OCI-LY3 (cell line): ENCODE results near the gene TTC32.

ENCODE experiments used
- H2AFZ ChIP-seq: fragments of 200-600, 300-600 bp; shearing (Covaris generic); 2 replicates; pipeline ENCODE4 v1.6.0; 2014; ENCODE audit warnings: antibody characterized with exemption, low read depth, low read length
- H3K27ac ChIP-seq: fragments of 200-600, 300-600 bp; sonication (generic); 2 replicates; pipeline ENCODE4 v1.5.1; 2014; ENCODE audit warnings: mild to moderate bottlenecking, low read length, moderate library complexity, mixed read lengths
- H3K27me3 ChIP-seq: fragments of 200-600, 300-600 bp; sonication (generic); 2 replicates; pipeline ENCODE4 v1.6.1; 2014; ENCODE audit warnings: low read depth, low read length, mixed read lengths
- H3K36me3 ChIP-seq: fragments of 200-600, 300-600 bp; sonication (generic); replicated peaks from 2 replicates; pipeline ENCODE3; 2014; ENCODE audit warnings: low read depth, low read length, mixed read lengths
- H3K4me1 ChIP-seq: fragments of 300-600, 200-600 bp; sonication (generic); 2 replicates; pipeline ENCODE4 v1.6.1; 2014; ENCODE audit warnings: low read length, mixed read lengths
- H3K4me2 ChIP-seq: fragments of 200-600, 300-600 bp; sonication (generic); 2 replicates; pipeline ENCODE4 v1.6.1; 2014; ENCODE audit warnings: low read length, mixed read lengths
- H3K4me3 ChIP-seq: fragments of 300-600, 200-600 bp; sonication (generic); 2 replicates; pipeline ENCODE4 v1.5.1; 2014; ENCODE audit warnings: antibody characterized with exemption, mild to moderate bottlenecking, low read length, moderate library complexity
- H3K79me2 ChIP-seq: fragments of 300-600, 200-600 bp; shearing (Covaris generic); 2 replicates; pipeline ENCODE4 v1.6.1; 2014; ENCODE audit warnings: mild to moderate bottlenecking, low read length, mixed read lengths
- H3K9ac ChIP-seq: fragments of 300-600, 200-600 bp; shearing (Covaris generic); 2 replicates; pipeline ENCODE4 v1.6.0; 2014; ENCODE audit warnings: mild to moderate bottlenecking, low read length, moderate library complexity
- H3K9me3 ChIP-seq: fragments of 200-600, 300-600 bp; shearing (Covaris generic); 2 replicates; pipeline ENCODE4 v1.6.1; 2014; ENCODE audit warnings: low read length, mixed read lengths; ENCODE audit not compliant: insufficient read depth
- H4K20me1 ChIP-seq: fragments of 200-600, 300-600 bp; sonication (generic); 2 replicates; pipeline ENCODE4 v1.6.1; 2016; ENCODE audit warnings: low read length, mixed read lengths; ENCODE audit not compliant: insufficient read depth
- EZH2phosphoT487 ChIP-seq: fragments of 200-600 bp; shearing (Covaris generic); IDR thresholded peaks from 2 replicates; pipeline ENCODE4 v1.6.1; 2018; ENCODE audit warnings: antibody characterized with exemption, mixed run types, low read depth
- TF ChIP-seq, protein P1 (sequence below): fragments of 200-600, 300-600 bp; sonication (generic); IDR thresholded peaks from 2 replicates; pipeline ENCODE4 v1.5.1; 2014; ENCODE audit warnings: antibody characterized with exemption, low read length, low read depth

The TTC32 gene

DNA sequence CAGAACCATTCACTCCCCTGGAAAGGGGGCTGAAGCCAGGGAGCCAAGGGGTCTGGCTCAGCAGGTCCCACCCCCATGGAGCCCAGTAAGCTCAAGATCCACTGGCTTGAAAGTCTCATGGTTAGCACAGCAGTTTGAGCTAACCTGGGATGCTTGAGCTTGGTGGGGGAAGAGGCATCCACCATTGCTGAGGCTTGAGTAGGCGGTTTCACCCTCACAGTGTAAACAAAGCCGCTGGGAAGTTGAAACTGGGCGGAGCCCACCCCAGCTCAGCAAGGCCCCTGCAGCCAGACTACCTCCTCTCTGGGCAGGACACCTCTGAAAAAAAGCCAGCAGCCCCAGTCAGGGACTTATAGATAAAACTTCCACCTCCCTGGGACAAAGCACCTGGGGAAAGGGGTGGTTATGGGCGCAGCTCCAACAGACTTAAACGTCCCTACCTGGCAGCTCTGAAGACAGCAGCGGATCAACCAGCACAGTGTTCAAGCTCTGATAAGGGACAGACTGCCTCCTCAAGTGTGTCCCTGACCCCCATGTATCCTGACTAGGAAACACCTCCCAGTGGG is 14.7 kb upstream of the TTC32 start:
- Histone ChIP-seq H3K9me3 (no peaks in the 10 kb centered on the region), H3K27ac (no peak overlapping the region), H3K27me3 (no peaks in the 10 kb centered on the region), H3K36me3 (no peaks in the 10 kb centered on the region), H3K79me2 (no peaks in the 10 kb centered on the region), H3K4me3 (no peak overlapping the region), H4K20me1 (no peaks in the 10 kb centered on the region), H3K4me1 (no peaks in the 10 kb centered on the region), H3K9ac (no peak overlapping the region), H3K4me2 (no peak overlapping the region), H2AFZ (no peak overlapping the region)
- TF ChIP-seq, protein P1, sequence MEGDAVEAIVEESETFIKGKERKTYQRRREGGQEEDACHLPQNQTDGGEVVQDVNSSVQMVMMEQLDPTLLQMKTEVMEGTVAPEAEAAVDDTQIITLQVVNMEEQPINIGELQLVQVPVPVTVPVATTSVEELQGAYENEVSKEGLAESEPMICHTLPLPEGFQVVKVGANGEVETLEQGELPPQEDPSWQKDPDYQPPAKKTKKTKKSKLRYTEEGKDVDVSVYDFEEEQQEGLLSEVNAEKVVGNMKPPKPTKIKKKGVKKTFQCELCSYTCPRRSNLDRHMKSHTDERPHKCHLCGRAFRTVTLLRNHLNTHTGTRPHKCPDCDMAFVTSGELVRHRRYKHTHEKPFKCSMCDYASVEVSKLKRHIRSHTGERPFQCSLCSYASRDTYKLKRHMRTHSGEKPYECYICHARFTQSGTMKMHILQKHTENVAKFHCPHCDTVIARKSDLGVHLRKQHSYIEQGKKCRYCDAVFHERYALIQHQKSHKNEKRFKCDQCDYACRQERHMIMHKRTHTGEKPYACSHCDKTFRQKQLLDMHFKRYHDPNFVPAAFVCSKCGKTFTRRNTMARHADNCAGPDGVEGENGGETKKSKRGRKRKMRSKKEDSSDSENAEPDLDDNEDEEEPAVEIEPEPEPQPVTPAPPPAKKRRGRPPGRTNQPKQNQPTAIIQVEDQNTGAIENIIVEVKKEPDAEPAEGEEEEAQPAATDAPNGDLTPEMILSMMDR: no peak
- TF ChIP-seq EZH2phosphoT487: no peak

DNA sequence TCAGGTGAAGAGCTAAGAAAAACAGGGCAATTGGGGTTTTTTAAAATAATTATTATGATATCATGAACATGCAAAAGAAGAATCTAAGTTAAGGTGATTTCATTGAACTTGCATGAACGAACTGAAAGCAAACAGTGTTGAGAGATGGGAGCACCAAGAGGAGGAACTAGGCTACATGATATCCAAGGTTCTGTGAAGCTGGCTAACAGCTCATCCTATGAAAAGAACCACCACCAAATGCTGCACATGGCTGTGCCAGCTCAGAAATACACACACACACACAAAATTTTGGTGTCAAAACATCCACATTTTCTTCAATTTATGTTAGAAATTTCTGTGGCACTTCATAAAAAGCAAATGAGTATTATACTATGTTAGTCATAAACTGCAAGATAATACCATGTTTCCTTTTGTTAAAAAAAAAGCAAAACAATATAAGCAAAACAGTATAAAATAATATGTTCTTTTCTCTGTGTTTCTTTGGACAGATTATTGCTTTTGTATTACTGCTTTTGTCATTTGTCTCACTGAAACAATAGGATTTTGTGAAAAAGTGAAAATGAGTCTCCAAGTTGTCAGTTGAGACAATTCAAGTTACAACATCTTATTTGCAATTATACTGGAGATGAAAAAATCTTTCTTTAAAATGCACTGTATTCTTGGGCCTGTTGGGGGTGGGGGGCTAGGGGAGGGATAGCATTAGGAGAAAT is 12.6 kb upstream of the TTC32 start:
- Histone ChIP-seq H3K4me2 (no peak overlapping the region), H3K27ac (no peak overlapping the region), H3K9ac (no peak overlapping the region), H3K9me3 (no peaks in the 10 kb centered on the region), H3K4me3 (no peak overlapping the region), H3K36me3 (no peaks in the 10 kb centered on the region), H4K20me1 (no peaks in the 10 kb centered on the region), H3K79me2 (no peaks in the 10 kb centered on the region), H2AFZ (no peak overlapping the region), H3K27me3 (no peaks in the 10 kb centered on the region), H3K4me1 (no peaks in the 10 kb centered on the region)
- TF ChIP-seq, protein P1: no peak
- TF ChIP-seq EZH2phosphoT487: no peak

DNA sequence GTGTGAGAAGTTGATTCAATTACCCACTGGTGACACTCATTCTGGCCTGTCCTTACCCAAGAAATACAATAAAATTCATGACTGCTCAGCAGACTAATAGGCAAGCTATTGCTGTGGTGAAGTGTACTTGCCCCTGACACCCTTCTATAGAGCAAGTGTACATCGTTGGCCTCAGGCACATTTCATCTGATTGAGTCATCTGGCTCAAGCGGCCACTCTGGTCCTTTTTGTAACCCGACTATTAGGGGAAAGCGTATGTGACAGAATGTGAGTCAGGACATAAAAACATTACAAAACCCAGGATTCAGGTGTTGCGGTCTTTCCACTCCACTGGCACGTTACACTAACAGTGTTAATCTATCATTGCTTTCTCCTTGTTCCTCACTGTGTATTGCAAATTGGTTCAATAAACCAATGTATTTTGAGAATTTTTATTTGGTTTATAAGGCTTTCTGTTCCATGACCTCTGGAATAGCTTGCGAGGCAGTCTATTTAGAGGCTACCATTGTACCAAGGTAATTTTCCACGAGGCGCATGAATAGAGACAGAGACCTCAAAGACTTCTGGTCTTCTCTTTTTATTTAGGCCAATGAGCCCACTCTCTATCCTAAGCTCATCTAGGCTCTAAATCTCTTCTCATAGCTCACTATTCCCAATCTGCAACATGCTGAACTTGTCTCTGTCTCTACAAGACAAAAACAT is 10.2 kb upstream of the TTC32 start:
- Histone ChIP-seq H3K9me3 (no peaks in the 10 kb centered on the region), H3K27me3 (no peaks in the 10 kb centered on the region), H2AFZ (no peak overlapping the region), H3K4me2 (no peak overlapping the region), H4K20me1 (no peaks in the 10 kb centered on the region), H3K27ac (no peak overlapping the region), H3K79me2 (no peaks in the 10 kb centered on the region), H3K9ac (no peak overlapping the region), H3K4me1 (no peaks in the 10 kb centered on the region), H3K4me3 (no peak overlapping the region), H3K36me3 (no peaks in the 10 kb centered on the region)
- TF ChIP-seq, protein P1: no peak
- TF ChIP-seq EZH2phosphoT487: no peak

- H3K4me3 ChIP-seq: peak overlapping the region; percentile 85
- H3K36me3 ChIP-seq: peaks cover 2% of the 10 kb centered on the region
- peak overlapping the region; percentile 81 for H3K9ac ChIP-seq
- peaks cover 40% of the 10 kb centered on the region for H3K79me2 ChIP-seq
- TF ChIP-seq EZH2phosphoT487: no peak
- TF ChIP-seq, protein P1: no peak
- peaks cover 26% of the 10 kb centered on the region for H4K20me1 ChIP-seq
- H2AFZ ChIP-seq: peak overlapping the region; percentile 84
- H3K27me3 ChIP-seq: no peaks in the 10 kb centered on the region
- H3K4me2 ChIP-seq: peak overlapping the region; percentile 89
- no peaks in the 10 kb centered on the region for H3K9me3 ChIP-seq
- H3K4me1 ChIP-seq: peaks cover 39% of the 10 kb centered on the region
- peak overlapping the region; percentile 80 for H3K27ac ChIP-seq
Measured at GRCh38 chr2:19902216-19902740, 495 bp upstream of the TTC32 start.
